Neural progenitor cell (in vitro differentiated cells): ENCODE data around the gene STAT5A. TPM values are rescaled to one million over a fixed set of nuclear protein-coding genes. Genes with fewer than 3 reads are reported as not detected.

Experiments
- DNase-seq: peaks from one replicate; pipeline ENCODE4 v3.0.0-alpha.2; 2016; ENCODE audit warnings: low spot score
- H2AFZ ChIP-seq: fragments of 200-600 bp; sonication (generic); replicated peaks from 2 replicates; pipeline ENCODE4 v1.6.1; 2016; ENCODE audit warnings: antibody characterized with exemption
- H3F3A ChIP-seq: fragments of 200-600 bp; sonication (generic); 2 replicates; pipeline ENCODE4 v1.6.1; 2016; ENCODE audit warnings: antibody characterized with exemption, low read depth
- H3K27ac ChIP-seq: fragments of 200-600 bp; sonication (generic); 2 replicates; pipeline ENCODE4 v1.5.1; 2016; ENCODE audit warnings: mild to moderate bottlenecking
- H3K27me3 ChIP-seq: fragments of 200-600 bp; sonication (generic); 2 replicates; pipeline ENCODE4 v1.6.1; 2016; ENCODE audit warnings: mild to moderate bottlenecking, moderate library complexity
- H3K36me3 ChIP-seq: fragments of 200-600 bp; sonication (generic); 2 replicates; pipeline ENCODE4 v1.5.1; 2016
- H3K4me1 ChIP-seq: fragments of 200-600 bp; sonication (generic); 2 replicates; pipeline ENCODE4 v1.6.1; 2016; ENCODE audit warnings: mixed run types
- H3K4me2 ChIP-seq: fragments of 200-600 bp; sonication (generic); 2 replicates; pipeline ENCODE4 v1.6.1; 2016
- H3K4me3 ChIP-seq: fragments of 200-600 bp; sonication (generic); 2 replicates; pipeline ENCODE4 v1.5.1; 2016
- H3K79me2 ChIP-seq: fragments of 200-600 bp; sonication (generic); 2 replicates; pipeline ENCODE4 v1.6.1; 2016; ENCODE audit warnings: low read depth
- H3K9ac ChIP-seq: fragments of 200-600 bp; sonication (generic); 2 replicates; pipeline ENCODE4 v1.6.1; 2016
- H3K9me3 ChIP-seq: fragments of 200-600 bp; sonication (generic); 2 replicates; pipeline ENCODE4 v1.5.1; 2016; ENCODE audit warnings: low read depth
- H4K20me1 ChIP-seq: fragments of 200-600 bp; sonication (generic); 2 replicates; pipeline ENCODE4 v1.6.1; 2016; ENCODE audit warnings: low read depth
- H3K27ac Mint-ChIP-seq: 3 replicates; pipeline ENCODE4 v1.8.0; 2021; ENCODE audit warnings: mixed read lengths
- H3K27me3 Mint-ChIP-seq: 2 replicates; pipeline ENCODE4 v1.8.0; 2022; ENCODE audit warnings: low read depth, mild to moderate bottlenecking, inconsistent platforms, moderate library complexity, mixed read lengths; ENCODE audit not compliant: insufficient read depth
- H3K36me3 Mint-ChIP-seq: 3 replicates; pipeline ENCODE4 v1.8.0; 2021; ENCODE audit warnings: mixed read lengths
- H3K4me1 Mint-ChIP-seq: 3 replicates; pipeline ENCODE4 v1.8.0; 2021; ENCODE audit warnings: mixed read lengths
- H3K4me3 Mint-ChIP-seq: 3 replicates; pipeline ENCODE4 v1.8.0; 2021; ENCODE audit warnings: mild to moderate bottlenecking, moderate library complexity, mixed read lengths
- H3K9me3 Mint-ChIP-seq: 3 replicates; pipeline ENCODE4 v1.8.0; 2020; ENCODE audit warnings: mixed read lengths
- EZH2 ChIP-seq: fragments of 200-600 bp; sonication (generic); IDR thresholded peaks from 2 replicates; pipeline ENCODE4 v1.6.1; 2017; ENCODE audit warnings: antibody characterized with exemption, mild to moderate bottlenecking, moderate library complexity
- EZH2phosphoT487 ChIP-seq: fragments of 200-600 bp; sonication (generic); IDR thresholded peaks from 2 replicates; pipeline ENCODE4 v1.6.1; 2017; ENCODE audit warnings: antibody characterized with exemption
- total RNA-seq: library from RNA; depleted of rRNA; stranded (reverse); fragments of >200 nt; gene quantifications from 2 replicates; pipeline ENCODE4 v1.2.3, GENCODE V29; 2015; ENCODE audit warnings: low replicate concordance
- TF ChIP-seq, protein P1 (sequence below): fragments of 200-600 bp; sonication (generic); IDR thresholded peaks from 2 replicates; pipeline ENCODE4 v1.5.1; 2017; ENCODE audit warnings: antibody characterized with exemption, mild to moderate bottlenecking

STAT5A gene
- total RNA-seq, 1 donor from 2014 or later = 10.0 TPM

DNA sequence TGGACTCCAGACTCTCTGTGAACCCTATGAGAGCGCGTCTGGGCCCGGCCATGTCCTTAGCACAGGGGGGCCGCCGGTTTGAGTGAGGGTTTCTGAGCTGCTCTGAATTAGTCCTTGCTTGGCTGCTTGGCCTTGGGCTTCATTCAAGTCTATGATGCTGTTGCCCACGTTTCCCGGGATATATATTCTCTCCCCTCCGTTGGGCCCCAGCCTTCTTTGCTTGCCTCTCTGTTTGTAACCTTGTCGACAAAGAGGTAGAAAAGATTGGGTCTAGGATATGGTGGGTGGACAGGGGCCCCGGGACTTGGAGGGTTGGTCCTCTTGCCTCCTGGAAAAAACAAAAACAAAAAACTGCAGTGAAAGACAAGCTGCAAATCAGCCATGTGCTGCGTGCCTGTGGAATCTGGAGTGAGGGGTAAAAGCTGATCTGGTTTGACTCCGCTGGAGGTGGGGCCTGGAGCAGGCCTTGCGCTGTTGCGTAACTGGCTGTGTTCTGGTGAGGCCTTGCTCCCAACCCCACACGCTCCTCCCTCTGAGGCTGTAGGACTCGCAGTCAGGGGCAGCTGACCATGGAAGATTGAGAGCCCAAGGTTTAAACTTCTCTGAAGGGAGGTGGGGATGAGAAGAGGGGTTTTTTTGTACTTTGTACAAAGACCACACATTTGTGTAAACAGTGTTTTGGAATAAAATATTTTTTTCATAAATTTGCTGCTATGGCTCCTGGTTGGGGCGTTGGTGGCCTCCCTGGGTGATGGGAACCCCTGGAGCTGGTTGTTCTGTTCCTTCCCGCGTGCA, 23.1 kb downstream of the STAT5A start:
- peak overlapping the region; percentile 72 for H3K4me3 Mint-ChIP-seq
- Histone ChIP-seq H4K20me1 (no peaks in the 10 kb centered on the region), H3K36me3 (no peaks in the 10 kb centered on the region), H3K9me3 (no peaks in the 10 kb centered on the region), H3K4me1 (peaks cover 25% of the 10 kb centered on the region), H3K9ac (no peak overlapping the region), H3F3A (peaks cover 36% of the 10 kb centered on the region), H3K27ac (no peak overlapping the region), H3K79me2 (no peaks in the 10 kb centered on the region), H3K27me3 (no peaks in the 10 kb centered on the region), H3K4me2 (peak overlapping the region; percentile 65), H3K4me3 (no peak overlapping the region), H2AFZ (no peak overlapping the region)
- H3K4me1 Mint-ChIP-seq = peaks cover 28% of the 10 kb centered on the region
- DNase-seq = peak; percentile 78
- peaks cover under 1% of the 10 kb centered on the region for H3K27me3 Mint-ChIP-seq
- H3K27ac Mint-ChIP-seq = peak overlapping the region; percentile 86
- H3K36me3 Mint-ChIP-seq = peaks cover 5% of the 10 kb centered on the region
- no peaks in the 10 kb centered on the region for H3K9me3 Mint-ChIP-seq
- TF ChIP-seq, protein P1, sequence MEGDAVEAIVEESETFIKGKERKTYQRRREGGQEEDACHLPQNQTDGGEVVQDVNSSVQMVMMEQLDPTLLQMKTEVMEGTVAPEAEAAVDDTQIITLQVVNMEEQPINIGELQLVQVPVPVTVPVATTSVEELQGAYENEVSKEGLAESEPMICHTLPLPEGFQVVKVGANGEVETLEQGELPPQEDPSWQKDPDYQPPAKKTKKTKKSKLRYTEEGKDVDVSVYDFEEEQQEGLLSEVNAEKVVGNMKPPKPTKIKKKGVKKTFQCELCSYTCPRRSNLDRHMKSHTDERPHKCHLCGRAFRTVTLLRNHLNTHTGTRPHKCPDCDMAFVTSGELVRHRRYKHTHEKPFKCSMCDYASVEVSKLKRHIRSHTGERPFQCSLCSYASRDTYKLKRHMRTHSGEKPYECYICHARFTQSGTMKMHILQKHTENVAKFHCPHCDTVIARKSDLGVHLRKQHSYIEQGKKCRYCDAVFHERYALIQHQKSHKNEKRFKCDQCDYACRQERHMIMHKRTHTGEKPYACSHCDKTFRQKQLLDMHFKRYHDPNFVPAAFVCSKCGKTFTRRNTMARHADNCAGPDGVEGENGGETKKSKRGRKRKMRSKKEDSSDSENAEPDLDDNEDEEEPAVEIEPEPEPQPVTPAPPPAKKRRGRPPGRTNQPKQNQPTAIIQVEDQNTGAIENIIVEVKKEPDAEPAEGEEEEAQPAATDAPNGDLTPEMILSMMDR = no peak
- no peak for TF ChIP-seq EZH2
- TF ChIP-seq EZH2phosphoT487 = no peak

- H3K4me2 ChIP-seq = peak overlapping the region; percentile 65
Measured at GRCh38 chr17:42312035-42312284, 23.7 kb downstream of the STAT5A start.

GRCh38 chr17:42312285-42313130, 24.2 kb downstream of the STAT5A start:
- Histone ChIP-seq H3K27ac (no peak overlapping the region), H3K9ac (no peak overlapping the region), H3F3A (peaks cover 36% of the 10 kb centered on the region), H3K27me3 (no peaks in the 10 kb centered on the region), H3K4me3 (peak overlapping the region; percentile 23), H2AFZ (no peak overlapping the region), H3K79me2 (no peaks in the 10 kb centered on the region), H3K4me1 (peaks cover 25% of the 10 kb centered on the region), H4K20me1 (no peaks in the 10 kb centered on the region), H3K36me3 (no peaks in the 10 kb centered on the region), H3K9me3 (no peaks in the 10 kb centered on the region), H3K4me2 (peak overlapping the region; percentile 65)
- Mint-ChIP-seq H3K9me3 (no peaks in the 10 kb centered on the region), H3K4me1 (peaks cover 33% of the 10 kb centered on the region), H3K27me3 (no peaks in the 10 kb centered on the region), H3K27ac (no peak overlapping the region), H3K4me3 (no peak overlapping the region), H3K36me3 (peaks cover 13% of the 10 kb centered on the region)
- peak; percentile 95 for DNase-seq
- TF ChIP-seq, protein P1 = peak; percentile 69
- TF ChIP-seq EZH2phosphoT487 = no peak

More at GRCh38 chr17:42312035-42312284, 23.7 kb downstream of the STAT5A start:
- TF ChIP-seq EZH2phosphoT487 (no peak), EZH2 (no peak)
- TF ChIP-seq, protein P1 = no peak
- no peaks in the 10 kb centered on the region for H4K20me1 ChIP-seq
- H3K9me3 Mint-ChIP-seq = no peaks in the 10 kb centered on the region
- H3K4me3 ChIP-seq = no peak overlapping the region
- H3K4me1 ChIP-seq = peaks cover 25% of the 10 kb centered on the region
- H3K27ac Mint-ChIP-seq = no peak overlapping the region
- no peaks in the 10 kb centered on the region for H3K36me3 ChIP-seq
- H3K27me3 Mint-ChIP-seq = no peaks in the 10 kb centered on the region
- H3F3A ChIP-seq = peaks cover 36% of the 10 kb centered on the region
- no peaks in the 10 kb centered on the region for H3K9me3 ChIP-seq
- no peak overlapping the region for H3K27ac ChIP-seq
- peak overlapping the region; percentile 39 for H3K4me3 Mint-ChIP-seq
- H3K4me1 Mint-ChIP-seq = peaks cover 33% of the 10 kb centered on the region
- H3K27me3 ChIP-seq = no peaks in the 10 kb centered on the region
- no peak overlapping the region for H2AFZ ChIP-seq
- no peak overlapping the region for H3K9ac ChIP-seq
- no peak for DNase-seq
- H3K36me3 Mint-ChIP-seq = peaks cover 10% of the 10 kb centered on the region
- no peaks in the 10 kb centered on the region for H3K79me2 ChIP-seq
